ENCODE measurements around the gene SMG6.
"Not testable (repeated sequence)": the region's sequence is repeated elsewhere in the genome, so short reads cannot be mapped to it uniquely, and the experiment has no call there.

SMG6 gene

DNA sequence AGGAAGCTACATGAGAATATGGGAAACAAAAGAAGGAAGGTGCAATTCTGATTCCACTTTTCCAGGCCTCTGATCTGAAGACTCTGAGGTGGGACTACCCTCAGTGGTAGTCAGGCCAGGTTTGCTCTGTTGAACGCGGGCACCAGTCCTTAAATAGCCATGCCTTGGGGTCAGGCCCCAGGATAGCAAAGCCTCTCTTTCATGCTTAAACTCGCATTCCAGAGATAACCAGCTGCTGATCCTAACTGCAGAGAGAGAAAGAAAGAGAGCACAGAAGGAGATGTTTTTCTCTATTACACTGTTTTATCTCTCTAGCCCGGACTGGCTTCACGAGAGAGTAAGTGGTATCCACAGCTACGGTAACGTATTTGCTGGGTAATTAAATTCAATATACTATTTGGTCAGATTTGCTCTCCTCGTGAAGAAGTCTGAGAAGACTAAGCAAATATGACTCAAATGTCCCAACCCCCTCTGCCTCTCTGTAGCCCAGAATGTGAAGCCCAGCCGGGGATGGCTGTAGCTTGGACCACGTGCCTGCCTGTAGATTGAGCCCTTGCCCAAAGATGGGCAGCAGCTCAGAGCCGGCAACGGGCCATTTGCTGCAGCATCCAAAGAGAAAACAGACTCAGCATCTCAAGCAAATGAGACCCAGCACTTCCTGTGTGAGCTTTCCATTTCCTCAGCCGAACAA is 122.2 kb downstream of the SMG6 start:
- DNase-seq (ENCODE audit: low read depth in 1 of 2, low spot score in 1 of 2): no peak

DNA sequence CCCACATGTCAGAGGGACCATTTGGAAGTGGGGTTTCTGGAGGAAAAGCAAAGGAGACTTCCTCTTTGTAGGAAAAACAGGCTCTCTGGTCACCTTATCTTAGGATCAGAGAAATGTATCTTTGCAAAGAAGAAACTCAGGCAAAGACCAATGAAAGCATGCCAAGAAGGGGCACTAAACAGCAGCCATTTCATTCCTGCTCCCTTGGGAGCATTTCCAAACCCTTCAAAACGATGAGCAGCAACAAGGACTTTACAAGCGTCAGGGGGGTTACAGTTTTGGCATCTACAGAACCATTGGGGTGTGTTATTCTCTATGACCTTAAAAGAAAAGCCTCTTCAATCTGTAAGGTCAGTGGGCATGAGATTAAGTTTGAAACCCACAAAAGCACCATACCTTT is 122.8 kb downstream of the SMG6 start:
- DNase-seq (ENCODE audit: low read depth in 1 of 2, low spot score in 1 of 2): no peak

DNA sequence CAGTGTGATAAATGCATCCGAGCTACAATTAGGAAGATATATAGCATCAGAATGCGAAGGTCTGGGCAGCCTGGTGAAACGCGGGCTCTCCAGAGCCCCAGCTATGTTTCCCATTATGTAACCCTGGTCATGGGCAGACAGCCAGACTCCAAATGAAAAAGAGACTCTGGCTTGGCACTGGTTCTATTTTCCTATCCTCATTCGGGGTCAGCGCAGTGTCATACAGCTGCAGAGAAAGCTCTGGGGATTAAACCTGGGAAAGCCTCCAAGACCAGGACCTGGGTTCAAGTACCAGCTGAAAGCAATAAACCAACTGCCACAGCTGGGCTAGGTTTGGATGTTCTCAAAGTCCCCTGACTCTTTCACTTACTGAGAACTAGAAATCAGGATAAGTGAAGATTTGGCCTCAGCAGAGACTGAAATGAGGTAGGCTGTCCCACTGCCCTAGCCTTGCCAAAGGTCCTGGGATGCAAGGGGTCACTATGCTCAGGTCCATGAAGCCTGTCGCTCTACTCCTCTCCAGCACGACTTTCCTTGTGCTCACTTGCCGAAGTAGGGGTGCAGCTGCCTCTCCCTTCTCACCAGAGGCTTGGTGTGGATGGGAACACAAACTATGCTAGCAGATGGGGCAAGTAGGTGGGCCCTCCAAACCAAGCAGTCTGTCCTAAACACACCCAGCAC is 123.8 kb downstream of the SMG6 start:
- no peak for DNase-seq (ENCODE audit: low read depth in 1 of 2, low spot score in 1 of 2)

DNA sequence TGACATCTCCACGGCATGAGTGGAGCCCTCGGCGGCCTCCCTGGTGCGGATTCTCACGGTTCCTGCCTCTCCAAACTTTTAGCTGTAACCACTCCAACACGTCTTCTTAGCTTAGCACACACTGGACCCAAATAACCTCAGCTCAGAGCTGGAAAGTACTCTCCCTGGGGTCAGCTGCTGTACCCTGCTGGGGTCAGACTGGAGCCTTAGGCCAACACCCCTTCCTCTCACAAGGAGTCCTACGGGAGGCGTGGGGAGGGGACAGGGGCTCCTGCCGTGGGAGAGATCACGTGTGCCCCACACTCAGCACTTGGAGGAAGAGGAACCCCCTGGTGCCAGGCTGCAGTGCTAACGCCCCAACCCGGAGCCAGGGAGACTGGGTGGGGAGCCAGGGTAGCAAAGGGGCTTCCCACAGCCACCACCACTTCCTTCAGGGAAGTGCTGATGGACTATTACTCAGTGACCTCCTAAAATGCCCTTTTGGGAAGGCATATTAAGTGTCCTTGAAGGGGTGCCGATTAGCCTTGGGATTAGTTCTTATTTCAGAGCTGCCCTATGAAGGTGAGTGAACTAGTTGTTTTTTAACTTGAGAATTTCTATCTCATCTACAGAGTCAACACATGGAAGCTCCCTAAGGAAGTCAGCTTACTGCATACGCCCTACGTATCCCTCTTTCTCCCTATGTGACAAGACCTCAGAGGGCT is 124.6 kb downstream of the SMG6 start:
- no peak for DNase-seq (ENCODE audit: low read depth in 1 of 2, low spot score in 1 of 2)

DNA sequence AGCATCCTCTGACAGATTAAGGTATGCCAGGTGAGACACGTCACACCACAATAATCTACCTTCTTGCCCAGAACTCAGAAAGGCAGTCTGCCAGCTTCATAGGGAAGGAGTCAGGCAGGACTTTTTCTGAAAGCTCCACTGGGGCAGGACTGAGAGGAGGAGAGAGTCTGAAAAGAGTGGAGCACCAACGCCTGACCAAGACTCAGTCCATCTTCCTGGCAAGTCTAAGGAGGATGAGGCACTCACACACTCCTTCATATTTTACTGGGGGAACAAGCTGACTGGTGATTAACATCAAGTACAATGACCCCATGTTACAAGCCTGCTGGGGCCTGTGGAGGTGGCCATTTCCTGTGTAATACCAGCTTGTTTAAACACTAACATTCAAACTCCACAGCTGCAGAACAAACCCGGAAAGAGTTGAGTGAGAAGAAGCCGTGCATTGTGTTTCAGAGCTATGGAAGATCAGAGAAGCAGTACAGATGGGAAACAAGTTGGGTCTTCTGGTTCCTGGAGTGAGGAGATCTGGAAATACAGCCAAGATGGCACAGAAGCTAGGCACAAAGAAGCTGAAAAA is 126.3 kb downstream of the SMG6 start:
- no peak for DNase-seq (ENCODE audit: low read depth in 1 of 2, low spot score in 1 of 2)

DNA sequence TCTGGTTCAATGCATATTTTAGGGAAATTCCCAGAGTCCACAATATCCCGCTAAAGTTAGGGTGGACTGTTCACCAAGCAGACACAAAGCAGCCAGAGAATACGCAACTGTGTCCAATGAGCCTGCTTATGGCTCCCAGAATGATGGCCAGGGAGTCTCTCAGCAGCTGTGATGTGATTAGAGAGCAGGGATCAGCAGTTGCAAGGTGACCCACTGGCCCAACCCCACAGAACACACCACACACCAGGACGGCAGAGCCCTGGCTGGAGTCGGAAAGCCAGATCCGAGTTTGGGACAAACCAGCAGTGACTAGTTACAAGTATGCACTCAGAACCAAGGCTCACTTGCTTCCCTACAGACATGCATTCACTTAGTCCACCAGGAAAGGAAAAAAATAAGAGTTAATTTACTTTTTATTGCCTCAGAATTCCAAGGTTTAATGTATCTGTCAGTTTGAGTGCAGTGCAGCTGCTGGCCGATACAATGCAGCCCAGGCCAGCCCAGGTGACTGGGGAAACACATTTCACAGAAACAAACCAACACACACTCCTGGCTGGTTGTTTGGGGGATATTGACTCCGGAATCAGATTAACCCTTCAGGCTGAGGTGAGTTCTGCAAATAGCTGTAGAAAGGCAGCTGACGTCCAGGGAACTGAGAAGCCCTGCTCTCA is 127.0 kb downstream of the SMG6 start:
- DNase-seq (ENCODE audit: low read depth in 1 of 2, low spot score in 1 of 2): no peak

DNA sequence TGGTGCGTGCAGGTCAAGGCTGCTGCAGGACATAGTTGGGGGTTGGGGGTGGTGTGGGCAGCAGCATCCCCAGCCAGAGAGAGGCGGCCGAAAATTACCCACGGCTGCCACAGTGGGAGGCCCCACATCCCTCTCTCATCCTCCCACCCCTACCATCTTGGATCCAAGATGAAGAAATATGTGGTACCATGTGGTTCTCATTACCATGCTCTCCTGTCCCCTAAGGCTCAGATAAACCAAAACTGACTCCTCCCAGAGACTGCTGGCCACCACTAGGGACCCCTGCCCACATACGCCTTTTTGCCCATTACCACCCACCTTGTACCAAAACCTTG is 128.3 kb downstream of the SMG6 start:
- DNase-seq (ENCODE audit: low read depth in 1 of 2, low spot score in 1 of 2): no peak

DNA sequence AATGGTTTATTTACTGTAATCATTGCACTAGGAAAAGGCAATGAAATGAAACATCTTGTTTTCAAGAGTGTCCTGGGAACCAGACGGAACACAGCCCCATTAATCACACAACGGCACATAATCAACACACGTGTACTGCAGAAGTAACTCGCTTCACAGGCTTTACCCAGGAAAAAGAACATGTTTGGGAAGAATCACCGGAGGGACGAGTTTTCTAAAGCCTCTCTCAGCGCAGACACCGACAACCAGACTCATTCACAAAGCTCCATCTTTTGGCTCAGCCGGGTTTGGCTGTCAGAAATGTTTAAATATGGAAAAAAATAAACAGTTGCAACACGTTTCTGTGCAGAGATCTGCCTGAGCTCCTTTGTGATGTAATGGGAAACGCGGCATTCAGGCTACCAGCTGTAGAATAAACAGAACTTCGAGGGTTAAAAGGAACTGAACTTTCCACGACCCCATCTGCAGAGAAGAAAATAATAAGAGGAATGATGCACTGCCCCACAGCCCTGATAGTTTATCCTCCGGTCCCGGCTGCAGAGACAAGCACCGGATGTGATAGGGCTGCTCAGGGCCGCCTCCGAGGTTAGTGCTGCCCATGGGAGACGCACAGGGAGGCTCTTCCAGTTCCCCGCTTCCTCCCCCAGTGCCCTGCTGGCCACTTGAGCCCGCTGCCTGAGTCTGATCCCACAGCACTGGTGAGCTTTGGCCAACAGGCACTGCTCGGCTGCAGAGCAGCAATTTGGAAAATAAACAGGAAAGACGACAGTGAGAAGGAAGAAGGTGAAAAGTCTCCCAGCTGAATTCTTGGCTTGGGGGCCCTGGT is 128.9 kb downstream of the SMG6 start:
- no peak for DNase-seq (ENCODE audit: low read depth in 1 of 2, low spot score in 1 of 2)

DNA sequence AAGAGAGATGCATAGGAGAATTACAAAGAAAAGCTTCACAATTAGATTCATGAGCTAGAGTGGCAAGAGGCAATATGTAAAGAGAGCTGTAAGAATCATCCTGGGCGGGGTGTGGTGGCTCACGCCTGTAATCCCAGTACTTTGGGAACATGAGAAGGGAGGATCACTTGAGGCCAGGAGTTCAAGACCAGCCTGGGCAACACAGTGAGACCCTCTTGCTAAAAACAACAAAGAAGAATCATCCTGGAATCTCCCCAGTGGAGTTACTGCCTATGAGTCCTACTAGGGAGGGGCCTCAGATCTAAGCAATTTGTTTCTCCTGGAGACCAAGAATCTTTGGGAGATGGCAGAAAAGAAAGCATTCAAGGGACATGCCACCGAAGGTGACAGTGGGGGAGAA is 129.6 kb downstream of the SMG6 start:
- DNase-seq (ENCODE audit: low read depth in 1 of 2, low spot score in 1 of 2): no peak

DNA sequence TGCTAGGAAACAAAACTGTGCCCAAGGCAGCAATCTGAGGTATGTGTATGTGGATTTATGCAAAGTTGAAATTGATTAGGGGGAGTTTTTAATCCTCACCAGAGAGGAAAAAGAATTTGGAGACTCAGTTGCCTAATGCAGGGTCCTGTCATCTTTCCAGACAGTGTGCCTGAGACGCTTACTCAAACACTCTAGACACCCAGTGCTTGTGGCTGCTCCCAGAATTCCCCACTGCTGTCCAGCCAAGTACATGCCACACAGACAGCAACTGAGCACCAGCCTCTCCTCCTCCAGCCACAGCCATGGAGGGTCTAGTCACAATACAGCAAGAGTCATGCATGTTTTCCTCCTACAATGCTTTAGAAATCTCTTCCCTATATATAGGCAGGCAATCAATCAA is 130.6 kb downstream of the SMG6 start:
- no peak for DNase-seq (ENCODE audit: low read depth in 1 of 2, low spot score in 1 of 2)

DNA sequence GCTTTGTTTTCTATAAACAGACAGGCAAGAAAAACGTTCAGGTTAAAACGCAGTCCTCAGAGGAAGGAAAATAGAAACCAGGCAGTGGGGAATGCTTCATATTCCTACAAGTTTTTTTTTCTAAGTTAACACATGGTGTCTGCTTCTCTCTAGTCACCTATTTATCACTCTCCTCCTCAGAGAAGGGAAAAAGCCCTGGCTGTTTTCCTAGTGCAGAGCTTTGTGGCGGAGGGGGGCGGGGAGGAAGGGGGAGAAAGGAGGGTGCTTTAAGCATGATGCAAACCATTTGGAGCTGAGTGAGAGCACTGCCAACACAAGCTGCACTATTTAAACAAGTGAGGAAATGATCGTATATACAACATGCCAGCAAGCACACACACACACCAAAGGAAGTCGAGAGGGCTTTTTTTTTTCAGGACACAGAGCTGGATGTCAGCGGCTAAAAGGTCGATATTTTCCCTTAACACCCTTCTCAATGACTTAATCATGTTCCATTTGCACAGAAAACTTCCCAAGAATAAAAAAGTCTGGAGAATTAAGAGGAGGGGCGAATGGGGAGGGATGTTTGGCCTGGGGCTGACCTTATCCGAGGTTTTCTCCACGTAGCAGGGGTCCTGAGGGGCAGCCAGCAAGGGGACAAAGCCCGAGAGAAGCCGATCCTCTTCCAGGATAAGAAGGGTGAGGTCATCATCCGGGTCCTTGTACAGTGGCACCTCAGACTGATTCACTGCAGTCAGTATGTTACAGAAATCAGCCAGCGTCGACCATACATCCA is 131.3 kb downstream of the SMG6 start:
- no peak for DNase-seq (ENCODE audit: low read depth in 1 of 2, low spot score in 1 of 2)

DNA sequence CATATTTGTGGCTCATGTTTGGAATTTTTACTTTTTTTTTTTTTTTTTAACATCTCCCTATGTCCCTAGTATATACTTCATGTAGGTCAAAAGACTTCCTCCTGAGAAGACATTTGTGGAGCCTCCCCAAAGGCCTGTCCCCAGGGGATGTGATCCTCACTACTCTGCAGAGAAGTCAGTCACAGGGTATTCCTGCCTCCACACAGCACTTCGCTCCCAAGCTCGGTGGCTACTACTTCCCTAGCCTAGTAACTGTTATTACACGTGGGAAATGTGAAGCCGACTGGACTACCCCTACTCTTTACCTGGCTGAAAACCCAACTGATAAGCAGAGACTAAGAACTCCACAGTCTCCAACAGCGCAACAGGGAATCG is 131.9 kb downstream of the SMG6 start:
- no peak for DNase-seq (ENCODE audit: low read depth in 1 of 2, low spot score in 1 of 2)

DNA sequence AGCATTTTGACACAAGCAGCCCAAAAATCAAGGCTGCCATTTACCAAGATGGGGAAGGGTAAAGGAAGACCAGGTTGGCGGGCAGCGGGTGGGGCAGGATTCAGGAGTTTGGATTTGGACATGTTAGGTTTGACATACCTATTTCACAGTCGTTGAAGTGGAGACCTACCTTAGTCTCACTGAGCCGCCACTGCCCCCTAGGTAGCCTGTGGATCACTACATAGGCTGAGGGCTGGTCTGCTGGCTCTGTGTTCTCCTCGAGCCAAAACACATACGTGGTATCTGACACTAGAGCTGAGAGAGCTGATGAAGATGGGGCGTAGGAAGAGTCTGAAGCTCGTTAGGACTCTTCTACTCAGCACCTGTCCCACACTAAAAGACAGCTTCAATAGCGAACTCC is 133.6 kb downstream of the SMG6 start:
- no peak for DNase-seq (ENCODE audit: low read depth in 1 of 2, low spot score in 1 of 2)

DNA sequence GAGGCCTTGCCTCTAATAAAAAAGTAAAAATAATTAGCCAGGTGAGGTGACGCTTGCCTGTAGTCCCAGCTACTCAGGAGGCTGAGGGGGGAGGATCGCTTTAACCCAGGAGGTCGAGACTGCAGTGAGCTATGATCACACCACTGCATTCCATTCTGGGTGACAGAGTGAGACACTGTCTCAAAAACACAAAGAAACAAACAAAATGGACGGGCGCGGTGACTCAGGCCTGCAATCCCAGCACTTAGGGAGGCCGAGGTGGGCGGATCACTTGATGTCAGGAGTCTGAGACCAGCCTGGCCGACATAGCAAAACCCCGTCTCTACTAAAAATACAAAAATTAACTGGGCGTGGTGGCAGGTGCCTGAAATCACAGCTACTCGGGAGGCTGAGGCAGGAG is 137.9 kb downstream of the SMG6 start:
- not testable (repeated sequence) for DNase-seq (ENCODE audit: low read depth in 1 of 2, low spot score in 1 of 2)

DNA sequence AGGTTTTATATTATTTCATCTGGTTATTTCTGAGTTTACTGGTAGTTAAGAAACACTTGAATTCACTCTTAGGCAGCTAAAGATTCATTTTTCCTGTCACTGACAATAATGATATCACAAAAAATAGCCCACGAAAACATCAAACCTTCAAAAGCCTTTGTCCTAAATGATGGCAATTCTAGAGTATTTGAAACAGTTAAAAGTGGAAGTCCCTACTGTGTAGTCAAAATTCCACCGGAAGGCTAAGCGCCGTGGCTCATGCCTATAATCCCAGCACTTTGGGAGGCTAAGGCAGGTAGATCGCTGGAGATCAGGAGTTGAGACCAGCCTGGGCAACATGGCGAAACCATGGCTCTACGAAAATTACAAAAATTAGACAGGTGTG is 145.2 kb downstream of the SMG6 start:
- no peak for DNase-seq (ENCODE audit: low read depth in 1 of 2, low spot score in 1 of 2)

DNA sequence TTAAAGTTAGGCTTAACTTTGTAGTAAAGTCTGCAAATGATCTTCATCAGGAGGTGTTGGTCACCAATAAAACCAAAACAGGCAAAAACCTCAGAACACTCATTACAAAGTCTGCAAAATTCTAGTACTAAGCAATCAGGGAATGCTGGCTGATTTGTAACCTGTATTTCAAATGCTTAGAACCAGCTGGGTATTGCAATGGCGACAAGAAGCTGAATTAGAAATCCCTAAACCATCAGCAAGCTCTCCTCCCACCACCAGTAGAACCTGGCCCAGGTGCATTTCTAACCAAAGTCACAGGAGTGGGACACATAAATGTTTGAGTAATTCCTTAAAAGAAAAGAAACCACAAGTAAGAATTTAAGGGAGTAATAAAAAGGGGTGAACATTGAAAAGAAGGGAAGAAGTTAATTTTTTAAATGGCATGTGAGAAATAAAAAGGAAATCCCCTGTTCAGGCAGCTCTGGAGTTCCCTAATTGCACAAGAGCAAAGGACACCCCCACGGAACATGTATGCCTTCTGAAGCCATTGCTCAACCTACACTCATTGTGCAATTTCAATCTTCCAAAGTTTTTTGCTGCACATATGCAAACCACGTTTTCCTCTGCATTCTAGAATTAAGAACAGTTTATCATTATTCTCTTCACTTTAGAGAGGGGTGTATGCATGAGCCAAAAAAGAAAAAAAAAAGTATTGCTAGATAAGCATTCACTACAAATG is 145.8 kb downstream of the SMG6 start:
- no peak for DNase-seq (ENCODE audit: low read depth in 1 of 2, low spot score in 1 of 2)

DNA sequence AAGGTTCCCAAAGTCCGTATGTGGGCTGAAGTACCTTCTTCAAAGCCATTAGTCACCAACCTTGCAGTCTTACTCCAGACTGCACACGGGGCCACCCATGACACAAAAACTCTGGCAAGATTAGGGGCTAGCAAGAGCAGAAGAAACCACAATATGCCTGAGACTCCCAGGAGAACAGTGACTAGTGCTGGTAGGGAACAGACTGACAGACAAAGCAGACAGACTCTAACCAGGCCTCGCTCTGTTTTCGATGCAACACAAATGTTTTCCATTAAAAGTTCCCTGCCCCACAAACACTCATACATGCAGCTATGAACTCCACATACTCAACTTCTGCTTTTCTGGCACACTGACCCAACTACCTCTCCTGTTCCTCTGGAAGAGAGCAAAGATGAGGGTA is 146.5 kb downstream of the SMG6 start:
- no peak for DNase-seq (ENCODE audit: low read depth in 1 of 2, low spot score in 1 of 2)

DNA sequence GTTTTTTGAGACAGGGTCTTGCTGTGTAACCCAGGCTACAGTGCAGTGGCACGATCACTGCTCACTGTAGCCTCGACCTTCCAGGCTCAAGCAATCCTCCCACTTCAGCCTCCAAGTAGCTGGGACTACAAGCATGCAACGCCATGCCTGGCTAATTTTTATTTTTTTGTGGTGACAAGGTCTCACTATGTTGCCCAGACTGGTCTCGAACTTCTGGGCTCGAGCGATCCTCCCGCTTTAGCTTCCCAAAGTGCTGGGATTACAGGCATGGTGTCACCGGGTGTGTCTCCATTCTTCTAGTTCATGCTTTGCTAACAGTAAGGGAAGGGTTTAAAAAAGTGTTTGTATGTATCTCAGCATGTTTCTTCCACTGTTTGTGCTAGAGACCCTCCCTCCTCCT is 146.9 kb downstream of the SMG6 start:
- DNase-seq (ENCODE audit: low read depth in 1 of 2, low spot score in 1 of 2): no peak

DNA sequence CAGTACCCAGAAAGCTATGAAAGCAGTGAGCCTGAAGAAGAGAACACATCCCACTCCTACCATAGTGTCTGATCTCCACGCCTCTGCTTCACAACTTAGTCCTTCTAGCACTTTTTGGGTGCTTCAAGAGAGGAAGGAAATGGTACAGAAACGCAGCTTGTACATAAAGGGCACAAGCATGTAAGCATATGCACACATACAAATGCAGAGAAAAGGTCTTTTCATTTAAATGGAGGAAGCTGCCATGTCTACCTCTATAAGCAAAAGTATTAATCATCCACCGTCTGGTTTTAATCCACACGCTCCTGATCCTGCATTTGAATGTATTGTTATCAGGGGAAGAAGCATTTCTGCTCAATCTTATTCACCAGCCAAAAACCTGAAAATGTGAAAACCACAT is 148.0 kb downstream of the SMG6 start:
- no peak for DNase-seq (ENCODE audit: low read depth in 1 of 2, low spot score in 1 of 2)

Data from activated T-helper 1 cell treated with anti-CD3 and anti-CD28 coated beads, Interleukin-2, amount 50 U/mL, for 16 hours (primary cell).